ENCODE data around the gene CHSY3.
"Not testable (repeated sequence)": the region's sequence is repeated elsewhere in the genome, so short reads cannot be mapped to it uniquely, and the experiment has no call there.

Gene CHSY3

GRCh38 chr5:130171699-130172098 is 267.4 kb downstream of the CHSY3 start:
- no peak for DNase-seq

GRCh38 chr5:130183115-130183514 is 278.9 kb downstream of the CHSY3 start:
- DNase-seq: no peak

GRCh38 chr5:130189961-130190360 is 285.7 kb downstream of the CHSY3 start:
- DNase-seq: no peak

GRCh38 chr5:130198927-130199326 is 294.7 kb downstream of the CHSY3 start:
- no peak for DNase-seq

GRCh38 chr5:130206686-130207085 is 302.4 kb downstream of the CHSY3 start:
- DNase-seq: no peak

- no peak for DNase-seq
Observed at GRCh38 chr5:130213607-130214006, 309.3 kb downstream of the CHSY3 start.

- DNase-seq: no peak
Observed at GRCh38 chr5:130216286-130216685, 312.0 kb downstream of the CHSY3 start.

- DNase-seq: no peak
Observed at GRCh38 chr5:130222573-130222972, 318.3 kb downstream of the CHSY3 start.

- DNase-seq: not testable (repeated sequence)
Observed at GRCh38 chr5:130226556-130226955, 322.3 kb downstream of the CHSY3 start.

- no peak for DNase-seq
Observed at GRCh38 chr5:130227699-130228098, 323.4 kb downstream of the CHSY3 start.

- no peak for DNase-seq
Observed at GRCh38 chr5:130231786-130232185, 327.5 kb downstream of the CHSY3 start.

GRCh38 chr5:130234816-130235215 is 330.6 kb downstream of the CHSY3 start:
- DNase-seq: no peak

All from stimulated activated CD8-positive, alpha-beta memory T cell treated with anti-CD3 and anti-CD28 coated beads, Interleukin-4, amount 100 ng/mL, for 48 hours (primary cell).